Adipose tissue (tissue), 3 donors: Measurements from ENCODE around the gene ZKSCAN2. TPM values are rescaled to one million over a fixed set of nuclear protein-coding genes. Genes with fewer than 3 reads are reported as not detected.
A peak's percentile ranks its signal among the peaks of the same experiment; 100 is the strongest.

Experiments used
- H3K27ac ChIP-seq: one replicate; pipeline ENCODE4 v1.5.1; 2013; ENCODE audit warnings: low read depth, low read length
- WGBS, 3 donors: extraction: QIAGEN DNeasy Blood & Tissue Kit; methylation state at CpG; one replicate each; pipeline ENCODE4 v1.1.7; 2013; 5-methylcytosine and 5-hydroxymethylcytosine counted together
- polyA plus RNA-seq, 3 donors: library from polyadenylated mRNA; stranded (reverse); fragments of 200-250 nt; gene quantifications; one replicate each; pipeline ENCODE4 v1.2.3, GENCODE V29; 2013
- donor health status: healthy with polysubstance abuse.
- donor health status: Bipolar disorder and iron deficiency.
- donor health status: healthy.

The ZKSCAN2 gene
- 1 to 10 TPM in 2 of 3 donors, under 1 TPM in 1; 0.64 to 1.6 (median 1.1) TPM for polyA plus RNA-seq

GRCh38 chr16:25257470-25257955 is at the start of gene ZKSCAN2:
ZKSCAN2 (minus strand) TSS chr16:25257845; CDS start chr16:25257127, 718 bp downstream.
- 0 to 1% (median 0%) methylated on average over 52 to 69 of the region's 69 CpGs for whole genome bisulfite sequencing, 3 donors
- peak within 1 kb of the TSS; percentile 79 for H3K27ac ChIP-seq

- H3K27ac ChIP-seq: no peak overlapping the region
- WGBS, 3 donors: 40 to 66% (median 64%) methylated on average over 4 of the region's 4 CpGs
These were observed 42.3 kb upstream of the ZKSCAN2 start for GRCh38 chr16:25299792-25300590.

DNA sequence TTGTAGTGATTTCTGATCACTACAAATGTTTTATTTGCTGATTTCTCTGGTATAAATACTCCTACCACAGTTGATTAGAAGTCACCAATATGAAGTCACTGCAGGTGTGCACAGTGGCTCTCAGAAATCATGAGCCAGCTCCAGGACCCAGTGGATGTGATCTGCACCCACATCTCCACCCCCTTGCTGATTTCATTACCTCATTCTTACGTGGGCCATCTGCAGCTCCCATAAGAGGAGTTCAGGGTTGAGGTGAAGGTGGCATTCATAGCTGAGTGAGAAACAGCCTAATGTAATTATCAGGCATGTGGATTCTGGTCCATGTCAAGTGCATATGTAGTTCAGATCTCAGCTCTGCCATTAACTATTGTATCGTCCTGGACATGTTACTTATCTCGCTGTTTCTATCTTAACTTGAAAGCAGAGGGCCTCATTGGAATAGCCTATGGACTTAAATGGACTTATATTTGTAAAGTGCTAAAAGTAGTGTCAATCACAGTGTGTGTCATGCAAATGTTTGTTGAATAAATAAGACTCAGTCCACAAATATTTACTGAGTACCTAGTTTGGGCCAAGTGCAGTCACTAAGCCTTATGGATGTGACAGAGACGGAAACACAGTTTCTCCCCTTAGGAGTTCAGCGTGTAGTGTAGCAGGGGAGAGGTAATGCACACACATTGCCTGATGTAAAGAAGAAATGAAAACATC is 40.7 kb upstream of the ZKSCAN2 start:
- WGBS, 3 donors: 35 to 80% (median 77%) methylated on average over 5 of the region's 5 CpGs
- H3K27ac ChIP-seq: no peak overlapping the region

DNA sequence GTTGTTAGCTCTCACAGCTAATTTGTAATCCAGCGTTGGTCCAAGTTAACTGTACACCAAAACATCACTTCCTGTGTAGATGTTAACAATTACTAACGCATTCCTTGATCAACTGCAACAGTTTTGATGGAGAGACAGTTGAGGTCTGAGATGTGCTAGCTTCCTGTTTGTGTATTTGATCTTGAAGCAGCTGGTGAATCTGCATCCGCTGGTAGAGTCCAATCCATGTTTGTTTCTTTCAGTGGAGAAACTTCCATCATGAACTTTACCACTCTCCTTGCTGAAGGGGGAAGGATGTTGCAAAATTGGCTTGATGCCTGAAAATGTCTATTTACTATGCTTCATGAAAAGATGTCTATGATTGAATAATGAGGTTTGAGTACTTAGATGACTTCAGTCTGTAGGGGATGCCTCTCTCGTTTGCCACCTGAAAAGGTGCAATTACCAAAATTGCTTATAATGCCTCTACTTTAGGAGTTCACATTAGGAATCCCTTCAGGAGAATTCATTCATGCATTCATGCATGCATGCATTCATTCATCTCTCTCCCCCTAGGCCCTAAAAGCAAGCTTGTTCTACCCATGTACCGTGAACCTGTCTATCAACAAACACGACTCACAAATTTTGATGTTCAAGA is 39.6 kb upstream of the ZKSCAN2 start:
- WGBS, 3 donors: 73 to 79% (median 77%) methylated on average over 6 of the region's 6 CpGs
- H3K27ac ChIP-seq: no peak overlapping the region

- 43 to 74% (median 44%) methylated on average over 3 of the region's 3 CpGs for WGBS, 3 donors
- no peak overlapping the region for H3K27ac ChIP-seq
These were observed 33.9 kb upstream of the ZKSCAN2 start for GRCh38 chr16:25291580-25291979.

- no peak overlapping the region for H3K27ac ChIP-seq
- WGBS, 3 donors: 94 to 97% (median 96%) methylated on average over 3 of the region's 3 CpGs
These were observed 31.8 kb upstream of the ZKSCAN2 start for GRCh38 chr16:25289466-25289865.

GRCh38 chr16:25279491-25279890 is 21.8 kb upstream of the ZKSCAN2 start:
- no peak overlapping the region for H3K27ac ChIP-seq
- 73 to 89% (median 81%) methylated on average over 7 of the region's 7 CpGs for WGBS, 3 donors

GRCh38 chr16:25271421-25271820 is 13.8 kb upstream of the ZKSCAN2 start:
- no peak overlapping the region for H3K27ac ChIP-seq
- 66 to 71% (median 67%) methylated on average over 5 of the region's 5 CpGs for WGBS, 3 donors

- 40 to 75% (median 74%) methylated on average over 6 of the region's 6 CpGs for WGBS, 3 donors
- no peak overlapping the region for H3K27ac ChIP-seq
These were observed 12.9 kb upstream of the ZKSCAN2 start for GRCh38 chr16:25270577-25270976.

- 90 to 95% (median 91%) methylated on average over 1 of the region's 1 CpG for WGBS, 3 donors
- H3K27ac ChIP-seq: no peak overlapping the region
These were observed 12.2 kb upstream of the ZKSCAN2 start for GRCh38 chr16:25269879-25270278.

GRCh38 chr16:25265968-25266367 is 8.3 kb upstream of the ZKSCAN2 start:
- 96 to 100% (median 97%) methylated on average over 2 of the region's 2 CpGs for WGBS, 3 donors
- H3K27ac ChIP-seq: no peak overlapping the region

- no peak overlapping the region for H3K27ac ChIP-seq
- WGBS, 3 donors: 84 to 89% (median 86%) methylated on average over 2 of the region's 2 CpGs
These were observed 7.0 kb upstream of the ZKSCAN2 start for GRCh38 chr16:25264597-25264996.

DNA sequence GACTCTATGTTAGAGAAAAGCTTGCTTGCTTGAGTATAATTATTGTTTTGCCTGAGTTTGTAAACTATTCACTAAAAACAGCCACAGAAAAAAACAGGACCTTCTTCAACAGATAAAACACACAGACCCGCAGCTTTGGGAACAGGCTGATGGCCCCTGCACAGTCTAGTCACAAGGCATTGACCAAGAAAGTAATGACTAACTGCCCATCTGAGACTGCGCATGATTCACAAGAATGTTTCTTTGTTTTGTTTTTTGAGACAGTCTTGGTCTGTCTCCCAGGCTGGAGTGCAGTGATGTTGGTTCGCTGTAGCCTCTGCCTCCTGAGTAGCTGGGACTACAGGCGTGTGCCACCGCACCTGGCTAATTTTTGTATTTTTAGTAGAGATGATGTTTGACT is 2.8 kb upstream of the ZKSCAN2 start:
- WGBS, 3 donors: 71 to 94% (median 86%) methylated on average over 5 of the region's 5 CpGs
- H3K27ac ChIP-seq: no peak overlapping the region

DNA sequence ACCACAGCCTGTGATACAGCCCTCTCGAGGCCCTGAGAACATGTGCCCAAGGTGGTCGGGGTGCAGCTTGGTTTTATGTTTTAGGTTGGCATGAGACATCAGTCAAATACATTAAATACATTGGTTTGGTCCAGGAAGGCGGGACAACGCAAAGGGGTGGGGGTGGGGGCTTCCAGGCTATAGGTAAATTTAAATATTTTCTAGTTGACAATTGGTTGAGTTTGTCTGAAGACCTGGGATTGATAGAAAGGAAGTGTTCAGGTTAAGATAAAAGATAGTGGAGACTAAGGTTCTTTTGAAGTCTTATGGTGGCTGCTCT is 1.2 kb upstream of the ZKSCAN2 start:
- 26 to 47% (median 33%) methylated on average over 4 of the region's 4 CpGs for WGBS, 3 donors
- H3K27ac ChIP-seq: no peak overlapping the region

DNA sequence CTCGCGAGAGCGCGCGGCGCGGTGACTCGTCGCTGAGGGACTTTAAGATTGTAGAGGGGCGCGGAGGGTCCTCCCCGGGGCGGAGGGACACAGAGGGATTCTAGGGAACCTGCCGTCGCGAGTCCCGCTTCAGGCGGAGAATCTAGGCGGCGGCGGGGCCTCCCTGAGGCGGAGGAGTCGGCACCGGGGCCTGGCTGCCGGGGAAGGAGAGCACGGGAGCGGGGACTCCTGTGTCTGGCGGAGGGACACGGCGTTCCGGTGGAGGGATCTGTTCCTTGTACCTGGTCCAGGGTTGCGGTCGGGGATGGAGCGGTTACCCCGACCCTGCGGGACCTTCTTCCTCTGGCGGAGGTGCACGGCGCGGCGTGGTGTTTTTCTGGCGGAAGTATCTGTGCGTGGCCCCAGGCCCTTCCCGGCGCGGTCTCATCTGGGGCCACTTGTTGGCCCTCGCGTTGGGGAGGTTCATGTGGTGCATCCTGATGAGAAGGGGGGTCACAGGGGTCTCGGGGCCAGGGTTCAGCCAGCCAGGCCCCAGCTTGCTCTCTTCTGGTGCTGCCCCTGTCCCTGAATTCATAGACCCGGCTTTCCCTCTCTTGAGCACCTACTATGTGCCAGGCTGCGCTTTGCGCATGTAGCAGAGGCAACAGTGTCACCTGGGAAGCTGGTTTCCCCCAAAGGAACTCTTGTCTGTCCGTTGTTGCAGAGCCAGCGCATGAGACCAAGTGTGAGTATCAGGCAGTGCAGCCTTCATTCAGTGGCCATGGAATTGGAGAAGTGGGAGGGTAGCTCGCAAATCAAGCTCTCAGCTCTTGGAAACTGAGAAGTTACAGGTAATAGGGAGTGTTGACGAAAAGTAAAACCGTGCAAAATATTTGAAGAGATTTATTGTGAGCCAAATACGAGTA is 563 bp upstream of the ZKSCAN2 start:
- 3 to 4% (median 3%) methylated on average over 49 to 58 of the region's 58 CpGs for WGBS, 3 donors
- H3K27ac ChIP-seq: peak overlapping the region; percentile 58

DNA sequence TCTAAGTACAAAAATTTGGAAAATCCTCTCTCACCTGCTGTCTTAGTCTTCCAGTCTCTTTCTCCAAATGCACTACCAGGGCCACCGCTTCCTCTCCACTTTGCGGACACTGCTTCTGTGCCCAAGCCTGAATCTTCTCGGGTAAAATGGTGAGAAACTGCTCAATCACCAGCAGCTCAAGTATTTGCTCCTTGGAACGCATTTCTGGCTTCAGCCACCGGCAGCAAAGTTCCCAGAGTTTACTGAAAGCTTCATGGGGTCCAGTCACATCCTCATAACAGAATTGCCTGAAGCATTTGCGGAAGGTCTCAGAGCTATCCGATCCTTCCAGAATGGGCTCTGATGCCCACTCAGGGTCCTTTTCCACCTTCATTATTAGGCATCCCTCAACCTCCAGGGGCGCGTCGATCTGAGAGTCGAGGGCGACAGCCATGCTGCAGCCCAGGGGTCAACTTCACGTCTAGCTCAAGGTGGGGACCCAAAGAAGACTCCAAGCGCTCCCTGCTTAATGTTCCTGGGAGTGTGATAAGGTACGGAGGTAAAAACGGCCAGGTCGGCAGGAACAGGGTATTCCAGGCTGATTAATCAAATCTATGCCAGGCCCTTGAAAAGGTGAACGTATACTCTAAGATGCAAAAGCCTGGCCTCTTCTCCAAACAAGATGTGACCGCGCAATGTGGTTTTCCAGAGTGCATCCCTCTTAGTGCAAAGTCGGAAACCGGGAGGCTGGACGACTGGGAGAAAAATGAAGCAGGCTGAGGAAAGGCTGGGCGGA is 763 bp downstream of the ZKSCAN2 start:
- 2% methylated on average over 24 of the region's 24 CpGs for WGBS, 3 donors
- no peak overlapping the region for H3K27ac ChIP-seq

GRCh38 chr16:25253322-25253721 is 4.3 kb downstream of the ZKSCAN2 start:
- no peak overlapping the region for H3K27ac ChIP-seq
- WGBS, 3 donors: 97 to 100% (median 97%) methylated on average over 2 of the region's 2 CpGs

GRCh38 chr16:25250467-25250866 is 7.2 kb downstream of the ZKSCAN2 start:
- H3K27ac ChIP-seq: no peak overlapping the region
- 93 to 96% (median 96%) methylated on average over 2 of the region's 2 CpGs for WGBS, 3 donors
